ENCODE results near the gene EXOC4.
"Not testable (repeated sequence)": the region's sequence is repeated elsewhere in the genome, so short reads cannot be mapped to it uniquely, and the experiment has no call there.

The EXOC4 gene

DNA sequence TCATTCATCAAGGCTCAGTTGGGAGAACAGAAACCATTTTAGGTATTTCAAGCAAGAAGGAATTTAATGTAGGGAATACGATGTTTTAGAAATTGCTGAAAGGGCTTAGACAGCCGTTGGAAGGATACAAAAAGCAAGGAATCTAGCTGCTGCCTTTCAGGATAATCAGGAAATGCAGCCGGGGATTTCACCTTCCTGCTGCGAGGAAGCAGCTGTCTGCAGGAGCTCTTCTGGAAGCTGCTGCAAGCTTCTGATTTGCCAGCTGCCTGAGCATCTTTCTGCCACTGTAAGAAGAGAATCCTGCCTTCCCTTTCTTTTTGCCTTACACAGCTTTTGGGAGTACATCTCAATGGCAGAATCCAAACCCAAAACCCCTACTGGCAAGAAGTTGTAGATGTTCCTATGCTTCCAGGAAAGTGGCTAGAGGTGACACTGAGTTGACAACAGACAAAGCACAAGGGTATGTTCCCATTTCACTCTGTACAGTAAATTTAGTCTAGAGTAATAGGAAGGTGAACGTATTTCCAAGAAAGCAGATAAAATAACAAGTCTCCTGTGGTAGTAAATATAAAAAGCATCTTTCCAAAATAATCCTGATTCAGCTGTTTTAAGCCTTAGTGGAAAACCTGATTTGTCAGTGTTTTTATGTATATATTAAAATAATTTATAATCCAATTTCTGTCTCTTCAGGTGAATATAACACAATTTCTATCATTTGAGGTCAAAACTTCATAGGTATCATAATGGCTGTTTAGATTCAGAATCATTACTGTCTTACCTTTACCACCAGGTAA lies 725.8 kb downstream of the EXOC4 start:
- no peak for DNase-seq (ENCODE audit: low read depth in 2 of 2)

DNA sequence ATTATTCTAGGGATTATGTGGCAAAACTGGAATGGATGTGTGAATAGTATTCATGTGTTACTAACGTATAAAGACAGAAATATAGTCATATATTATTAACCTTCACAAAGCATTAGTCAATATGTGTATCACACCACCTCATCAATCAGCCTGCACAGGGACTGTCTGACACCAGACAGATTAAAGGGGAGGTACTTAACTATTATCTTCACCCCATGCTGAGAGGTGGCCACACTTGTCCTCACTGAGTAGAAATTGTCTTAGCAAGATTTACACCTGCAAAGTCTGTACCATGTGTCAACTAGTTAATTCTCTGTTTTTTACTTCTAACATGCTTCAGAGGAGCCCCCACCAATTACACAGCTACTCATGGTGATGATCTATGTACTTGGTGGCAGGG lies 727.9 kb downstream of the EXOC4 start:
- no peak for DNase-seq (ENCODE audit: low read depth in 2 of 2)

DNA sequence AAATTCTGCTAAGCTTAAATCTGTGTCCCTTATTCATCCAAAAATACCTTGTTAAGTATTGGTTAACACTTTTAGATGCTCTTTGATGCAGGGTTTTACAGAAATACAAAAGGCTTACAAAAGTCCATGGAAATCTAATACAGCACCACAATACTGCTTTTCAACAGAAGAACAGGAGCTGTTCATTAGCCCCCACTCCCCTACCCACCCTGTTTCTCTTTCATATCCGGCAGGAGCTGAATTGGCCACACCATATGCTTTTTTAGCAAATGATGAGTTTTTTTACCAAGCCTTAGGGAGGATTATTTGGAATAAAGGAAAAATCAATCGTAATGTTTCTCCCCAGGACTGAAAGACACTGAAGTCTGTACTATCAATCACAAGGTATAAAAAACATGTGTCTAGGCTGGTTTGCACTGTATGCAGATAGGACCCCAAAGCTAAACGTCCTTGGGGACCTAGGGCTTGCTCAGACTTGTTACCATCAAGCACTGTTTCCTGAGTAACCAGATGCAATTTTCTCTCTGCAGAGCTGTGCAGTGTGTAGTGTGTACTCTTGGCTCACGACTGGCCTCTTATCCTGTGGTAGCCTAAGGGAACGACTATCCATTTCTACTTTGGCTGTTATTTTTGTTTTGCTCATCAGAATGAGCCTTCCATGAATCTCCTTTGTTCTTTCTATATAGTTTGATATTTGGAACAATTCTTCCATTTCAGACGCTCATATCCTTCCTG lies 731.0 kb downstream of the EXOC4 start:
- DNase-seq (ENCODE audit: low read depth in 2 of 2) = no peak

DNA sequence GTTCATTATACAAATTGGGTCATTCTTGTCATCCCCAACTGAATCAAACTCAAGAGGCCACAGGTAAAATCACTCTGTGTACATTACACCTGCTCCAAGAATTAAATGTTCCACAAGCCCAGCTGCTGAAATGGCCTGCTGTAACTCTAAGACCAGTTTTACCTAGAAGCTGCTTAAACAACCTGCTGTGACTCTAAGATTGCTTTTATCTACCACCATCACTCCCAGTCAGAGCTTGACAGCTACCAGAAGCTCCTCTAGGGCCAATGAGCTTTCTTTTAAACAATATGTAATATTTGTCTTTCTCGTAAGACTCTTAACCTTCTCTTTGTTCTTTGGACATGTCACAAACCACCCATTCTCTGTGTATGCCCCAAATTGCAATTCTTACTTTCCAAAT lies 732.4 kb downstream of the EXOC4 start:
- DNase-seq (ENCODE audit: low read depth in 2 of 2) = no peak

DNA sequence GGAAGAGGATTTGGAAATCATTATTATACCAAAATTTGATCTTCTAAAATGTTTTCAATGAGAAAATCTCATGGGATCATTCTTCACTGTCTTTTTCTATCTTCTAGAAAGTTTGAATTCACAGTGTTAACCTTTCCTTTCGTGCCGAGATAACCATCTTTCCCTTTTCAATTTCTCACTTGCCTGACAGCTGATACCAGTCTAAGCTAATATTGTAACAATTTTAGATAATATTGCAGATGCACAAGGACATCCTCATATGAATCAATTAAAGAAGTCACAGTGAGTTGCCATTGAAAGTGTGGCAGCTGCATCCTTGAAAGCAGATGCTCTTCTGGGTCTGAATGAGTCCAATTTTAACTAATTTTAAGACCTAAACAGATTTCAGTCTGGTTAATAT lies 734.7 kb downstream of the EXOC4 start:
- no peak for DNase-seq (ENCODE audit: low read depth in 2 of 2)

DNA sequence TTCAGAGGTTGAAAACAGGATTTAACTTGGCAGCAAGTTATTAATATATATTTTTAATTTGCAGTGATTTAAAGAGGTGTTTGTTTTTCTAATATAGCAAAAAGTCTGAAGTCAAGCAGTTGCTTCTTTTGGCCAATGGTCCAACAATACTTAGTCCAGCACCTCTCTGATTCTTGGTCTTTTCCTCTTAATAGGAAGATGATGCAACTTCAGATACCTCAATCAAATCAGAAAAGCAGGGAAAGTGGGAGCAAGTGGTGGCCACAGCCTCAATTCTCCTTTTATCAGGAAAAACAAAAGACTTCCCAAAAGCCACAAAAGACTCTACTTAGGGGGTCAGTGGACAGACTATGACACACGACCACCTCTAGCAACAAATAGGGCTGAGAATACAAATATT lies 740.7 kb downstream of the EXOC4 start:
- DNase-seq (ENCODE audit: low read depth in 2 of 2) = no peak

DNA sequence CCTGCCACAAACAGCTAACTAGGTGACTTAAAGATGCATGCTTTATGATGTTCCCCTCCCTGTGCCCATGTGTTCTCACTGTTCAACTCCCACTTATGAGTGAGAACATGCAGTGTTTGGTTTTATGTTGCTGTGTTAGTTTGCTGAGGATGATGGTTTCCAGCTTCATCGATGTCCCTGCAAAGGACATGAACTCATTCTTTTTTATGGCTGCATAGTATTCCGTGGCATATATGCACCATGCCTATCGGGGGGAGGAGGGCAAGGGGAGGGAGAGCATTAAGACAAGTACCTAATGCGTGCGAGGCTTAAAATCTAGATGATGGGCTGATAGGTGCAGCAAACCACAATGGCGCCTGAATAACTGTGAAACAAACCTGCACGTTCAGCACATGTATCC lies 741.2 kb downstream of the EXOC4 start:
- DNase-seq (ENCODE audit: low read depth in 2 of 2) = not testable (repeated sequence)

DNA sequence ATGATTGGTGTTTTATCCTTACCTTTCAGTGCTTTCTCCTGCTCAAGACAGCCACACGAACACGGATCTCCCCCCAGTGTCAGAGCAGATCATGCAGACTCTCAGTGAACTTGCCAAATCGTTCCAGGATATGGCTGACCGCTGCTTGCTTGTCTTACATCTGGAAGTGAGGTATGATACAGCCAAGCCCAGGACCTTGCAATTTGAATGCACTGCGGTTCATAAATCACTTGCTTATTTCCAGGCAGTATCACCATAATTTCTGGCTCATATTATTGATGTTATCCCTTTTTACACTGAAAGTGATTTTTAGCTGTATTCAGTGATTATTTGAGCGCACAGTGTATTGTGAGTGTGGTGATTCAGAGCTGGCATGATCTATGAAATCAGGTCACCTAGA lies 744.6 kb downstream of the EXOC4 start:
- no peak for DNase-seq (ENCODE audit: low read depth in 2 of 2)

DNA sequence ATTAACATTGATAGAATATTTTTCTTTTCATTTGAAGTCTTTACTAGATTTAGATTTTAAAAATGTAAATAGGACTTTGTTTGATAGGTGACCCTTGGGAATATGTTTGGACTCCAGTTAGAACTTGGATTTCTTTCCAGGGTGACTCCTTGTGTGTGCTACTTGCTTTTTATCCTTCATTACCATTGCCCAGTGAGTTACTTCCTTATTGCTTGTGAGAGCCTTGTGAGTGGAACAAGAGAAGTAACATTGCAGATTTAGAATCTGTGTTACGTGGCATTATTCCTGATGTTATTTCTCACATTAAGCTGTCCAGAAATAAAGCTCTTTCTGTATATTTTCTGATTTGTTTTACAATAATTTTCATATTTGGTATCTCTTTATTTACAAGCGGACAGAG lies 746.3 kb downstream of the EXOC4 start:
- no peak for DNase-seq (ENCODE audit: low read depth in 2 of 2)

DNA sequence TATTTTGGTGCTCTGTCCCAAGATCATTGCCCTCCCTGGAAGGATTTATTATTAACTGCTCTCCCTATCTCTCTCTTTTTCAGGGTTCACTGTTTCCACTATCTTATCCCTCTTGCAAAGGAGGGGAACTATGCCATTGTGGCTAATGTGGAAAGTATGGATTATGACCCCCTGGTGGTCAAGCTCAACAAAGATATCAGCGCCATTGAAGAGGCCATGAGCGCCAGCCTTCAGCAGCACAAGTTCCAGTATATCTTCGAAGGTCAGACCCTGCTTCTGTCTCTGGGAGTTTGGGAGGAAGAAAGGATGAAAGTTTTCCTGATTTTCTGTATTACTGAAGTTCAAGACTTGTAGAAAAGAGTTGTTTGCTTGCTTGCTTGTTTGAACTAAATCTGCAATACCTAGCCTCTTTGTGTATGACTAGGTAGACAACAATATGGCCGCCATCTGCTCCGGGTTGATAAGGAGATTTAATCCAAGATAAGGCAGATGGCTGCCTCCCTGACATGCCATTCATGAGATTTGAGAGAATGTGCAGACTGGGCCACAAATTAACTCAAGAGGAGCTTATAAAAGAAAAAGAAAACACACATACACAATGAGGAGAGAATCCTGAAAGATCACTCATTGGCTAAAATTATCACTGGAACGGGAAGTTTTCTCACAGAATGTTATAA lies 752.1 kb downstream of the EXOC4 start:
- DNase-seq (ENCODE audit: low read depth in 2 of 2) = no peak

DNA sequence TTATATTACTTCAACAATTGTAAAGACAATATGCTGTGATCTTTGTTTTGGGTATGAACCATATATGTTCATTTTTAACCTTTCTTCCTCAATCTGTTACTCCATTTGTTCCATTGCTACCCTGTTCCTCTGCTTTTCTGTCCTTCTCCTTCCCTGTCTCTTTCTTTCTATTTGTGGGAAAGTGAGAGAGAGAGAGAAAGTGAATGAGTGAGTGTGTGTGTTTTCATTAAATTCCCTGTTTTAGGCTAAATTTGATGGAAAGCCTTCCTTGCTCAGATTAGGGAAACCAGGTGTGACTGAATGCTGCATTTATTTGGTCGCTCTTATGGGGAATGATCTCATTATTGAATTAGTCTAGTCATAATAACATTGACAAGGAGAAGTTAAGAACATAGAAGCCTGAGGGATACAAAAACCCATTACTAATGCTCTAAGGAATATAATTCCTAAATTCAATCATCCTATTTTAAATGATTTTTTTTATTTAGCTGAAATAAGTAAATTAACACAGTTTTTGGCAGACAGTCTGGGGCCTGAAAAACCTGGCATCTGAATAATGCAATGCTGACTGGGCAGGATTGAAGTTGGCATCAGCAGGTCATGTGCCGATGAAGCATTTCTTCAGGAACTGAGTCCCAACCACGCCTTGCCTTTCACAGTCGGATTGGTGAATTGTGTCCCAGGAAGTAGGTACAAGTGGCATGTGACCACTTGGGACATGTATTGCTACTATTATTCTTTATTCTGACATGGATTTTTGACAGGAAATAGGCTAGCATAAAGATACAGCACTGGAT lies 756.6 kb downstream of the EXOC4 start:
- no peak for DNase-seq (ENCODE audit: low read depth in 2 of 2)

DNA sequence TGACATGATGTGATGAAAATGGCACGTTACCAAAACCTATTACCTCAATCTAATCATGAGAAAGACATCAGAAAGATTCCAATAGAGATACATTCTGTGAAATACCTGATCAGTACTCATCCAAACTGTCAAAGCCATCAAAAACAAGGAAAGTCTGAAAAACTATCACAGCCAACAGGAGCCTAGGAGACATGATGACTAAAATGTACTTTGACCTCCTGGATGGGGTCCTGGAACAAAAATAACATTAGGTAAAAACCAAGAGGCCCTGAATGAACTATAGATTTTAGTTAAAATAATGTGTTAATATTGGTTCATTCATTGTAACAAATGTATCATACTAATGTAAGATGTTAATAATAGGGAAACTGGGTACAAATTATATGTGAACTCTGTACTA lies 760.4 kb downstream of the EXOC4 start:
- DNase-seq (ENCODE audit: low read depth in 2 of 2) = no peak

DNA sequence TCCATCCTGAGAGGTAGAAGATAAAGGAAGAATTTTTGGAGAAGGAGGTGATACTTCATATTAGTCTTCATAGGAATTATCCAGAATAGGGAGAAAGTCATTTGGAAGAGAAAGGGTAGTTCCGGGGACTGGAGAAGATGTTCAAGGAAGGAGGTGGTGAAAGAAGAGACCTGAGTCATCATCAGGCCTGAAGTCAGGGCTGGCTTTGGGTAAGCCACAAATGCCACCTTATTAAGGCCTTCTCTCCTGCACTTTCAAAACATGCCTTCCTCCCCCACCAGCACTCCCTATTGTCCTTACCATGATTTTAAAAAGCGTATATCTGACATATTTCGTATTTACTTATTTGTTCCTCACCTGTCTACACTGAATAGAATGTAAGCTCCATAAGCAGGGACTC lies 762.1 kb downstream of the EXOC4 start:
- DNase-seq (ENCODE audit: low read depth in 2 of 2) = no peak

DNA sequence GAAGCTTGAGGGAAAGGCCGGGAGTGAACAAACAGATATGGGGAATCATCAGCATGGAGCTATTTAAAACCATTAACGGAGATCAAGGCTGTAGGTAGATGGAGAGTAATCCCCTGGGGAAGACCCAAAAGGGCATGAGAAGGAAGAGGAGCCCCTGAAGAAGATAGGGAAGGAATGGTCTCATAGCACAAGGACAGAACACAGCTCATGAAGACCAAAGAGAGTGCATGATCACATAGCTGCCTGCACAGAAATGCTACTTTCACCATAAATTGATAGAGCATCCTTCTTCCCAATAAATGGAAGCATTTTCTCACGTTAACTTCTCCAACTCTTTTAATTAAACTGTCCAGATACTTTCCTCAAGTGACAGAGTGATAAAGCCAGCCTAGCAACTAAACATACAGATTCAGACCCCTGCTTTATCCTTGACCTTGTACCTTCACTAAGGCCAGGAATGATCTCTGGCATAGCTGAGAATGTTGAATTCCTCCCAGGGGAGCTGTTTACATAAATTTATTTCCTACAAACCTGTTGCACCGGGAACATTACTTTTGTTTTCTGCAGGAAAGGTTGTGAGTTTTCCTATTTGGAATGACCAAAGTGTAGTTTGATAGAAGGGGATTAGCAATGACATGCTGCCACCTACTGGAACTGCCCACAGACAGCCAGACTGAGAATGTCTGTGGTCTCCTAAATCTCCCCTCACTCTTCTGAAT lies 763.5 kb downstream of the EXOC4 start:
- no peak for DNase-seq (ENCODE audit: low read depth in 2 of 2)

DNA sequence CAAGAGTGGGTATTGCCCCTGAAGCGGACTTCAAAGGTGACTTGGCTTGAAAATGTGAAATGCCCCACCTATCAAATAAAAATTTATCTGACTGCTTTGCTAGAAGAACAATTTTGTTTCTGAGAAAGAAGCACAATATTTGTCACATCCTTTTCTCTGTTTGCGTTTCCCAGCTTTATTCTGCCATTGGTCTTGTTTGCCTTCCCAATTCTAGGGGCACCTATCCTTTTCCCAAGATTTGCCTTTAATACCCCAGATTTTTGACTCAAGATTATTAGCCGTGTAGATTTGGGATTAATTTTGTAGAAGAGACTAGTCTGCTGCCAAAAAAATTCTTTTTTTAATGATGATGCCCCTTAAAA lies 764.0 kb downstream of the EXOC4 start:
- no peak for DNase-seq (ENCODE audit: low read depth in 2 of 2)

DNA sequence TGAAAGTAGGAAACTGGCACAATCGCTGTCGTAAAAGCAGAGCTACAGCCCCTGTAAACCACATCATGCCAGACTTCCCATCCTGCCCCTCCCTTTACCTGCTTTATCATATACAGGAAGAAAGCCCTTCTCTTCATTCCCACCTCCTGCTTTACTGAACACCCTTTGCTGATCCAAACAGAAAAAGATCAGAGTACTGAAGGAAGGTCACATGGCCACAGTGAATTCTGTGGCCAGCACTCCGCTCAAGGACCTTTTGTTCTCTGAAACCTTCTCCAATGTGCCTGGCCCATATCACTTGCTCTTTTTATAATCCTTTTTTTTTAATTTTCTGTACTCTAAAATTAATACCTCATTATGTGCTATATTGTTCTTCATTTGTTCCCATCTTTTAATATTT lies 765.4 kb downstream of the EXOC4 start:
- DNase-seq (ENCODE audit: low read depth in 2 of 2) = no peak

DNA sequence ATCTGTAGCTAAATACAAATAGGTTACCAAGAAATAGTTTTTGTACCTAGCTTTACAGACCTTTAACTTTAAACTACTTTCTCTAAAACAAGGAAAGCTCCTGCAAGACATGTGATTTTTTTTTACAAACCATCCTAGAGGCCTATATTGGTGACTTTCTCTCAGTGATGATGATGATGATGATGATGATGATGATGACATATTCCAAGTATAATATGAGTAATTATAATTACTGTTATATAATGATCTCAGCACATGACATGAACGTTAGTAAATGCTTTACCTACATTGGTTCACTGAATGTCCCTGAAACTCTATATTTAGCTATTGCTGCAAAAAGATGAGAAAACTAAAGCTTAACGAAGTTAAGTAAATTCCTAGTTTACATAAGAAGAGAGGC lies 766.4 kb downstream of the EXOC4 start:
- no peak for DNase-seq (ENCODE audit: low read depth in 2 of 2)

DNA sequence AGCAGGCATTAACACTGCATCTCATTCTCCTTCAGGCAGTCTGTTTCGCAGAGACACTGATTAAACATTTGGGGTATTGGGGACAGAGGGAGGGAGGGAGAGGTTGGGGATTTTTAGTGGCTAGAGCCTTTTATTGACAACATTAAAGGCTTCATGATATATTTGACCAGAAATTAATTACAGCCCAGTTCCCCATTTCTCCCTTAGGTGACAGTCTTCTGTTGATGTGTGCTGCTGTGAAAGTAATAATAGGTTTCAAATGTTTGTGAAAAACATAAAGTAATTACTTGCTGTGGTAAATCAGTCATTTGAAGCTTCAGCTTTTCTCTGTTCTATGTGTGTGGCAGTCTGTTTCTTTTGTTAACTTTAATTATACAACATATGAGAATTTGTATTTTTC lies 769.0 kb downstream of the EXOC4 start:
- no peak for DNase-seq (ENCODE audit: low read depth in 2 of 2)

DNA sequence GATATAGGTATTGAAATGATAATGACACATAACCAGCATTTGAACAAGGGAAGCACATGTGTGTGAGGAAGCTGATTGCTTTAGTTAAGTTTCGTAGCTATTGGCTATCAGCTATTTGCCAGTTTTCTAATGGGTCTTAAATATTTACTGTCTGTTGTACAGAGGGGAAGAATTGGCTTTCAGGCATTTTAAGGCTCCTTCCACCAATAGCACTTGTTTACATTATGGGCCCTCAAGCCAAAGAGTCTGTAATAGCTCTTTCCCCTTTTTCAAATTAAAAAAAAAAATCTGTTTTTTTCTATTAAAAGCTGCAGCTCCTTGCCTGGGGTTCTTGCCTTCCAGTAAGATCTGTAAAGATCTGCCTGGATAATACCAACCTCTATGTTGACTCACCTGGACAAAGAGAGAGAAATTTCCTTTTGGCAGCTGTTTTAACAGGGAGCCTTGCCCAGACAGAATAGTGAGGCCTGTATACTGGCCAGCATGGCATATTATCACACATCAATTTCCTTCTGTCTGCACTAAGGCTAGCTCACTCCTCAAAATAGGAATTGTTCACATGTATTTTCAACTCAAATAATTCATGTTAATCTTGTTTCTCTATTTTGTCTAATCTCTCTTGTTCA lies 769.5 kb downstream of the EXOC4 start:
- DNase-seq (ENCODE audit: low read depth in 2 of 2) = no peak

DNA sequence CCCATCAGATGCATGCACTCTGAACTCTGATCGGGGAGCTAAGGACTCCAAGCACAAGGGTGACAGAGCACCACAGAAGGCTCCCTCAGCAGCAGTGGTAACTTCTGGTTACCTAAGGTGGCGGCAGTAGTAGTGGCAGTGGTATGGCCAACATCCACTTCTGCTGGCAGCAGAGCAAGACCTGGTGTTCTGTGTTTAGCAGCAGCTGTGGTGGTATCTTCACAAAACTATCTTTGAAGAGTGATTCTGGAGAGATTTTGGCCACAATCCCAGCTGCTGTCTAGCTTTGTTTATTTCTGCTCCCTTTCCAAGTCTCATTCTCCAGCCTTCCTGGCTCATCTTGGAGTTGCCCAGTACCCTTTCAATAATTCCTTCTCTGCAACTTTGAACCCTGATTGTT lies 771.9 kb downstream of the EXOC4 start:
- DNase-seq (ENCODE audit: low read depth in 2 of 2) = no peak

DNA sequence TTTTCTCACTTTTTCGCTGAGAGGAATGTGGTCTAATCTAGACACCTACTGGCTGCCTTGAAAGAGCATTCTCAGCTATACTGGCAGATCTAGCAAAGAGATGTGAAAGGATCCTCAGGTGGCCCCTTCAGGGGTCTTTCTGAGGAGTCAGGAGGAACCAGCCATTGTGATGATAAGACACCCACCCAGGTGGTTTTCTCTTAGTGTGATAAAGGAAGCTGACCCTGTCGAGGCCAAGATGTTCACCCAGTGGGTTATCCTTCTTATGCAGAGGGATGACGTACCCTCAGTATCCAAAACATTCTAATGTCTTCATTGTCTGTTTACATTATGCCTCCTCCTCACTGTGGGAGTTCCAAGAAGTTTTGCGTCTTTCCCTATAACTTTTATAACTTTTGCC lies 776.0 kb downstream of the EXOC4 start:
- no peak for DNase-seq (ENCODE audit: low read depth in 2 of 2)
